GM12878 (cell line): ENCODE data around the gene HM13. TPM values are rescaled to one million over a fixed set of nuclear protein-coding genes. Genes with fewer than 3 reads are reported as not detected.

Source experiments
- ATAC-seq: fragments of 200-7000 bp; cut with Tn5 transposase; 3 replicates; pipeline ENCODE4 v1.9.1; 2020; ENCODE audit warnings: mild to moderate bottlenecking, moderate library complexity
- BruUV-seq: library from RNA; stranded (reverse); fragments of 400-500 nt; replicated peaks from 2 replicates; lab custom pipeline; 2021; lab: Mats Ljungman, UMichigan
- CTCF ChIA-PET: fragments of 300-600 bp; sonication (Branson Sonifier 250); formaldehyde crosslinking; extraction: SDS; loops from one replicate; lab custom pipeline; 2021; ENCODE audit warnings: inconsistent platforms; lab: Yijun Ruan, JAX
- POLR2A ChIA-PET: fragments of 350-600 bp; formaldehyde crosslinking; extraction: SDS; loops from one replicate; lab custom pipeline; 2021; ENCODE audit warnings: inconsistent platforms; lab: Charles Lee
- RAD21 ChIA-PET: fragments of 300-600 bp; sonication (Branson Sonifier 250); formaldehyde crosslinking; loops from one replicate; lab custom pipeline; 2023; ENCODE audit warnings: antibody characterized with exemption; ENCODE audit not compliant: unreplicated experiment; lab: Charles Lee
- SMC1A ChIA-PET: fragments of 300-600 bp; sonication (Branson Sonifier 250); formaldehyde crosslinking; loops from one replicate; lab custom pipeline; 2023; ENCODE audit not compliant: unreplicated experiment, uncharacterized antibody; lab: Charles Lee
- DNase-seq: peaks from one replicate; pipeline ENCODE4 v3.0.0-alpha.2; 2011; ENCODE audit warnings: low read depth, low spot score
- FAIRE-seq: peaks from 3 replicates; lab custom pipeline; 2011; peaks lifted over from hg19 to GRCh38; lab: Jason Lieb, UNC
- H2AFZ ChIP-seq: 2 replicates; pipeline ENCODE4 v1.6.0; 2011; ENCODE audit warnings: low read depth, low read length, control low read depth; ENCODE audit not compliant: control insufficient read depth
- H3K27ac ChIP-seq: 2 replicates; pipeline ENCODE4 v1.5.1; 2011; ENCODE audit warnings: control low read depth; ENCODE audit not compliant: control insufficient read depth, insufficient read depth
- H3K27me3 ChIP-seq, 2 experiments: replicated peaks in 1 of 2; 2 replicates each; pipeline versions ENCODE4 v1.6.0 to v1.6.1; 2011; ENCODE audit warnings: low read length in 1 of 2; ENCODE audit not compliant: control insufficient read depth in 2 of 2, insufficient read depth in 2 of 2
- H3K36me3 ChIP-seq, 2 experiments: 2 replicates each; pipeline ENCODE4 v1.5.1; 2011; ENCODE audit warnings: low read length in 1 of 2; ENCODE audit not compliant: control insufficient read depth in 2 of 2, insufficient read depth in 2 of 2
- H3K4me1 ChIP-seq: 2 replicates; pipeline ENCODE4 v1.6.1; 2011; ENCODE audit warnings: mild to moderate bottlenecking, low read length, moderate library complexity, mixed read lengths; ENCODE audit not compliant: control insufficient read depth, insufficient read depth
- H3K4me2 ChIP-seq: 2 replicates; pipeline ENCODE4 v1.6.0; 2011; ENCODE audit warnings: control low read depth; ENCODE audit not compliant: control insufficient read depth, insufficient read depth
- H3K4me3 ChIP-seq: fragments of 200-600 bp; sonication (generic); 2 replicates; pipeline ENCODE4 v1.5.1; 2016
- H3K79me2 ChIP-seq: 2 replicates; pipeline ENCODE4 v1.6.0; 2011; ENCODE audit warnings: low read length; ENCODE audit not compliant: control insufficient read depth, insufficient read depth
- H3K9ac ChIP-seq: 2 replicates; pipeline ENCODE4 v1.8.0; 2011; ENCODE audit warnings: low read length, control low read depth, mixed read lengths; ENCODE audit not compliant: control insufficient read depth, insufficient read depth
- H3K9me3 ChIP-seq: replicated peaks from 3 replicates; pipeline ENCODE4 v1.5.1; 2011; ENCODE audit warnings: mild to moderate bottlenecking, low read length; ENCODE audit not compliant: control insufficient read depth, insufficient read depth
- H4K20me1 ChIP-seq: 2 replicates; pipeline ENCODE4 v1.6.0; 2011; ENCODE audit not compliant: control insufficient read depth, insufficient read depth
- CBX3 ChIP-seq: fragments of 200-600 bp; sonication (generic); IDR thresholded peaks from 2 replicates; pipeline ENCODE4 v1.6.1; 2016; ENCODE audit warnings: low read depth, borderline replicate concordance
- CREM ChIP-seq: IDR thresholded peaks from 2 replicates; pipeline ENCODE4 v1.6.1; 2014; ENCODE audit warnings: antibody characterized with exemption, low read depth
- FOS ChIP-seq: IDR thresholded peaks from 3 replicates; pipeline ENCODE4 v1.6.1; 2011; ENCODE audit warnings: borderline replicate concordance; ENCODE audit not compliant: insufficient read length; ENCODE audit errors: extremely low read depth
- FOXM1 ChIP-seq: IDR thresholded peaks from 2 replicates; pipeline ENCODE4 v1.6.1; 2012; ENCODE audit warnings: low read depth, mild to moderate bottlenecking, inconsistent platforms, low read length, moderate library complexity
- GABPA ChIP-seq: IDR thresholded peaks from 2 replicates; pipeline ENCODE4 v1.6.1; 2014; ENCODE audit warnings: antibody characterized with exemption, low read depth, mild to moderate bottlenecking, inconsistent platforms
- HDAC2 ChIP-seq: fragments of 200-600 bp; sonication (generic); IDR thresholded peaks from 2 replicates; pipeline ENCODE4 v1.6.1; 2017
- HDGF ChIP-seq: fragments of 450-650 bp; IDR thresholded peaks from 2 replicates; pipeline ENCODE4 v1.6.1; 2016; ENCODE audit warnings: antibody characterized with exemption
- JUND ChIP-seq: IDR thresholded peaks from 2 replicates; pipeline ENCODE4 v1.6.1; 2012; ENCODE audit warnings: low read depth, mild to moderate bottlenecking, low read length, improper control_type of control experiment, moderate library complexity
- MAX ChIP-seq: IDR thresholded peaks from 2 replicates; pipeline ENCODE4 v1.6.1; 2012; ENCODE audit warnings: low read depth, low read length, improper control_type of control experiment
- MXI1 ChIP-seq: fragments of 150-350 bp; IDR thresholded peaks from 2 replicates; pipeline ENCODE4 v1.6.1; 2011; ENCODE audit warnings: low read depth, mild to moderate bottlenecking, inconsistent platforms, low read length, improper control_type of control experiment
- NFYA ChIP-seq: IDR thresholded peaks from 2 replicates; pipeline ENCODE4 v1.6.1; 2011; ENCODE audit warnings: low read depth, mild to moderate bottlenecking, low read length, improper control_type of control experiment, borderline replicate concordance
- PAX8 ChIP-seq: fragments of 450-650 bp; IDR thresholded peaks from 2 replicates; pipeline ENCODE4 v1.6.1; 2017; ENCODE audit warnings: mild to moderate bottlenecking, moderate library complexity
- RAD21 ChIP-seq: IDR thresholded peaks from 2 replicates; pipeline ENCODE4 v1.6.1; 2011; ENCODE audit warnings: mild to moderate bottlenecking, low read depth, low read length, moderate library complexity; ENCODE audit not compliant: insufficient read depth
- STAT3 ChIP-seq: IDR thresholded peaks from 2 replicates; pipeline ENCODE4 v1.6.1; 2011; ENCODE audit warnings: low read depth, low read length, improper control_type of control experiment
- TAF1 ChIP-seq: IDR thresholded peaks from 2 replicates; pipeline ENCODE4 v1.6.1; 2011; ENCODE audit warnings: mild to moderate bottlenecking, low read depth, low read length, borderline replicate concordance
- TCF3 ChIP-seq: IDR thresholded peaks from 2 replicates; pipeline ENCODE4 v1.6.1; 2012; ENCODE audit warnings: low read depth, mild to moderate bottlenecking, low read length, borderline replicate concordance; ENCODE audit not compliant: insufficient read depth
- ZBED1 ChIP-seq: IDR thresholded peaks from 2 replicates; pipeline ENCODE4 v1.6.1; 2016; ENCODE audit warnings: borderline replicate concordance
- ZBTB33 ChIP-seq: fragments of 450-650 bp; IDR thresholded peaks from 2 replicates; pipeline ENCODE4 v1.6.1; 2017; ENCODE audit warnings: mild to moderate bottlenecking
- ZNF217 ChIP-seq: fragments of 450-650 bp; IDR thresholded peaks from 2 replicates; pipeline ENCODE4 v1.6.1; 2017; ENCODE audit warnings: antibody characterized with exemption, mild to moderate bottlenecking
- WGBS: methylation state at CpG from one replicate; pipeline ENCODE4 v1.1.6; 2016; ENCODE audit warnings: low lambda C conversion rate; ENCODE audit not compliant: insufficient replicate concordance, insufficient coverage; ENCODE audit errors: missing lambda C conversion rate; 5-methylcytosine and 5-hydroxymethylcytosine counted together
- in situ Hi-C: fragments of 300-500 bp; cut with MboI; formaldehyde crosslinking; loops from 9 replicates; pipeline ENCODE4 v1.14.3; 2018; ENCODE audit warnings: mixed read lengths
- intact Hi-C: fragments of 100-400 bp; cut with micrococcal nuclease; formaldehyde crosslinking; loops from one replicate; pipeline ENCODE4 v1.14.2; 2022; ENCODE audit not compliant: unreplicated experiment
- polyA plus RNA-seq, 11 experiments: library from polyadenylated mRNA; depleted of rRNA in 4 of 11; unstranded in 6 of 11; stranded (reverse) in 5 of 11; fragments of >200 nt; fragmentation: Nextera tagmentation in 4 of 11; fragmentation: Illumina TruSeq in 1 of 11; extraction: Ambion mirVana in 4 of 11; extraction: Trizol in 1 of 11; gene quantifications; 1 replicate in 1 of 11; 2 replicates in 10 of 11; pipeline versions ENCODE4 v1.2.1 to v1.2.3, GENCODE V29; 2011 to 2016; ENCODE audit warnings: inconsistent platforms in 2 of 11, missing spikeins in 2 of 11, low read depth in 1 of 11
- total RNA-seq, 4 experiments: library from RNA; depleted of rRNA in 3 of 4; stranded (reverse); fragments of >200 nt in 3 of 4; fragmentation: Illumina TruSeq in 1 of 4; extraction: Trizol in 1 of 4; gene quantifications; 2 replicates each; pipeline versions ENCODE4 v1.2.1 to v1.2.3, GENCODE V29; 2013 to 2021
- TF ChIP-seq, protein P1 (sequence below): IDR thresholded peaks from 2 replicates; pipeline ENCODE4 v1.6.1; 2011; ENCODE audit warnings: borderline replicate concordance, low read depth, mild to moderate bottlenecking, moderate library complexity, mixed read lengths, low read length; ENCODE audit not compliant: insufficient read depth; ENCODE audit errors: extremely low read length

Gene HM13
- total and polyA plus RNA-seq, 10 of the 15 experiments (the other 5 are each of a cell fraction or from before 2014, with no cell fraction given): 4.8 to 185 (median 81.7) TPM

GRCh38 chr20:31597481-31597855 is 83.2 kb downstream of the HM13 start:
- no peaks in the 10 kb centered on the region for H3K36me3 ChIP-seq
- no peak for TF ChIP-seq FOXM1
- TF ChIP-seq, protein P1, sequence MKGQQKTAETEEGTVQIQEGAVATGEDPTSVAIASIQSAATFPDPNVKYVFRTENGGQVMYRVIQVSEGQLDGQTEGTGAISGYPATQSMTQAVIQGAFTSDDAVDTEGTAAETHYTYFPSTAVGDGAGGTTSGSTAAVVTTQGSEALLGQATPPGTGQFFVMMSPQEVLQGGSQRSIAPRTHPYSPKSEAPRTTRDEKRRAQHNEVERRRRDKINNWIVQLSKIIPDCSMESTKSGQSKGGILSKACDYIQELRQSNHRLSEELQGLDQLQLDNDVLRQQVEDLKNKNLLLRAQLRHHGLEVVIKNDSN: no peak
- TF ChIP-seq FOS: no peak
- no peak for TF ChIP-seq HDAC2
- no peak for TF ChIP-seq GABPA
- no peak for TF ChIP-seq CBX3
- no peak for TF ChIP-seq MXI1
- TF ChIP-seq TAF1: no peak
- TF ChIP-seq TCF3: no peak
- TF ChIP-seq HDGF: no peak
- TF ChIP-seq RAD21: no peak
- TF ChIP-seq PAX8: no peak
- TF ChIP-seq JUND: no peak
- no peak for TF ChIP-seq CREM
- TF ChIP-seq STAT3: no peak
- TF ChIP-seq NFYA: no peak
- no peak for TF ChIP-seq MAX
- TF ChIP-seq ZNF217: no peak
- TF ChIP-seq ZBTB33: no peak
- TF ChIP-seq ZBED1: no peak
- ChIA-PET RAD21 (no interaction called here), SMC1A (interaction anchor here (0.9 kb wide), 1 partner anchor 31 kb away, joined by 3 read pairs; no protein-coding TSS in a partner anchor), CTCF (interaction anchor here (1.0 to 1.5 kb wide), 2 partner anchors 15 to 126 kb away, joined by 3 to 5 read pairs; no protein-coding TSS in a partner anchor), POLR2A (no interaction called here)
- no peak for DNase-seq
- intact Hi-C loops: no loop called here
- no peaks in the 10 kb centered on the region for H3K9me3 ChIP-seq
- H3K79me2 ChIP-seq: no peaks in the 10 kb centered on the region
- ATAC-seq: no peak
- in situ Hi-C loops: no loop called here
- H2AFZ ChIP-seq: no peak overlapping the region
- no TSS peak for BruUV-seq
- H3K27me3 ChIP-seq: no peaks in the 10 kb centered on the region
- no peaks in the 10 kb centered on the region for H4K20me1 ChIP-seq
- no peak overlapping the region for H3K4me3 ChIP-seq
- H3K9ac ChIP-seq: no peak overlapping the region
- H3K4me2 ChIP-seq: no peak overlapping the region
- H3K27ac ChIP-seq: no peak overlapping the region
- WGBS: 0% methylated on average over 2 of the region's 2 CpGs
- peaks cover 8% of the 10 kb centered on the region for H3K4me1 ChIP-seq
- no peak for FAIRE-seq
